ENCODE measurements around the gene WBP1.
"Not testable (repeated sequence)": the region's sequence is repeated elsewhere in the genome, so short reads cannot be mapped to it uniquely, and the experiment has no call there.

Gene WBP1

GRCh38 chr2:74458132-74458937 is at the start of gene WBP1:
WBP1 (plus strand) TSS chr2:74458438; CDS start chr2:74458603, 165 bp downstream.
- DNase-seq (ENCODE audit: low spot score), result peak; percentile 100

DNA sequence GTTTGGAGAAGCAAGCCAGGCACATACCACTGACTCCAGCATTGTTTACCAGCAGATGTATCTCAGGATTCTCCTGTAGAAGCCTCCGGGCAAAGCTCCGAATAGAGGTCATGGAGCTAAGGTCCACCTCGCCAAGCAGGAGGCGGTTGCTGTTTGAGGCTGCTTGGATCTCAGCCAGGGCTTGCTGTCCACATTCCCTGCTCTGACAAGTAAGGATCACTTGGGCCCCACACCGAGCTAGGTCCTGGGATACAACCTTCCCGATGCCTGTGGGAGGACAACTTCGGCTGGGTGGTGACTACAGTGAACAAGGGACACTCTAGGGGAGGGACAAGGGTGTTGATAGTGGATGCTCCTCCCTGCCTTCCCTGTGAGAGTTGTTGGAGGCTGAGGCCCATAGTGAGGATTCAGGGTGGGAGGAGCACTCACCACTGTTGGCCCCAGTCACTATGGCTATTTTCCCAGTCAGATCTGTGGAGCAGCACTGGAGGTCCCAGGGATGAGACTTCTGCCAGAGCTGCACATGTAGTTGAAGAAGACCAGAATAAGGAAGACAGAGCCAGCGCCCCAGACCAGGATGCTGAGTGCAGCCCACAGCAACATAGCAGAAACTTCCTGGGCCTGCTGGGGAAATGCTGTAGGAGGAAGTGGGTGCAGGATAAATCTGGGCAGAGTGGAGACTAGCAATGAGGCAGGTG is 45.1 kb upstream of the WBP1 start:
- no peak for DNase-seq (ENCODE audit: low spot score)

DNA sequence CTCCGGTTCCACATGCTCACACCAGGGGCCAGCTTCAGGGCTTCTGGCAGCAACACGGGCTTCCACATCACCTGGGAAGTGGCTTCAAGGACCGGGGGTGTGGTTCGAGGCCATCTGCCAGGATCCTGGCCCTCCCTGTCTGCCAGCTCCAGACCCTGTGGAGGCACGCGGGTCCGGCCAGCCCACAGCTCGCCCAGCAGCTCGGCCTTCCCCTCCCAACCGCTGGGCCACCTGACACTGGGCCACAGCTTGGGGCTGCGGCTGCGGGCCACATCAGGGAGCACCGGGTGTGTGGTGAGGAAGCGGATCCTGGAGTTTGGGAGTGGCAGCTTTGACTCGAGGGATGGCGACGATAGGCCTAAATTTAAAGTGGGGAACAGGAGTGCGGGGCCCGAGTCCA is 43.8 kb upstream of the WBP1 start:
- no peak for DNase-seq (ENCODE audit: low spot score)

DNA sequence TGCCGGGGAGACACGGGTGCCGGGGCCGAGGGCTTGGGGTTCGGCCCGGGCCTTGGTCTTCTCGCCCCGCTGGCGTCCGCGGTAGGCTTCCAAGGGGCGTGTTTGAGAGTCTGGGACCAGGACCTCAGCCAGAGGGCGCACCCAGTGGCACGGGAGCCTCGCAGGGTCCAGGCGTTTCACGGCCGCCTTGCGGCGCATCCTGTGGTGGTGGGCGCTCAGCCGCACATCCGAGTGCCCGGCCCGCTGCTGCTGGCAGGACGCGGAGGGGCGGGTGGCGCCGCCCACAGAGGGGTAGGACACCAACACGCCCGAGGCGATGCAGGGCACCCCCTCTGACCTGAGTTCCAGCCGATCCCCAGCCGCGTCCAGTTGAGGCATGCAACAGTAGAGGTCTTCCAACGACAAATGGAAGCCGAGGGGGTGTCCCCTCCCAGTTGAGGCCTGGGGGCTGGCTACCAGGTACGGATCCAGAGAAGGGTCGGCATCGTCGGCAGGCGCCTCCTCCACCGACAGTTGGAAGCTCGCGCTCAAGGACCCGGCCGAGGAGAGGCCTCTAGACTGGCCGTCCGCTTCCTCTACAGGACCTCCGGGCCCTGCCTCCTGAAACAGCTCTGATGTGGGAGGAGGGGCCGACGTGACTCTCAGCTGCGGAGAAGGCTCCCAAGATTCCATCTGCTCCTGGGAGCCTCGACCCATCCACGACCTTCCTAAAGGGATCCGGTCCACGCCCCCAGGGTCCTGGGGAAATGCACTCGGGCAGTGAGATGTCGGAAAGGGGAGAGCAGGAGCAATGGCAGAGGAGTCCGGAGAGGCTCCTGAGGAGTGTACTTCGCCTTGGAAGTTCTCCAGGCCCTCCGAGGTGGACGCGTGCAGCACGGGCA is 43.1 kb upstream of the WBP1 start:
- DNase-seq (ENCODE audit: low spot score), result peak; percentile 65

DNA sequence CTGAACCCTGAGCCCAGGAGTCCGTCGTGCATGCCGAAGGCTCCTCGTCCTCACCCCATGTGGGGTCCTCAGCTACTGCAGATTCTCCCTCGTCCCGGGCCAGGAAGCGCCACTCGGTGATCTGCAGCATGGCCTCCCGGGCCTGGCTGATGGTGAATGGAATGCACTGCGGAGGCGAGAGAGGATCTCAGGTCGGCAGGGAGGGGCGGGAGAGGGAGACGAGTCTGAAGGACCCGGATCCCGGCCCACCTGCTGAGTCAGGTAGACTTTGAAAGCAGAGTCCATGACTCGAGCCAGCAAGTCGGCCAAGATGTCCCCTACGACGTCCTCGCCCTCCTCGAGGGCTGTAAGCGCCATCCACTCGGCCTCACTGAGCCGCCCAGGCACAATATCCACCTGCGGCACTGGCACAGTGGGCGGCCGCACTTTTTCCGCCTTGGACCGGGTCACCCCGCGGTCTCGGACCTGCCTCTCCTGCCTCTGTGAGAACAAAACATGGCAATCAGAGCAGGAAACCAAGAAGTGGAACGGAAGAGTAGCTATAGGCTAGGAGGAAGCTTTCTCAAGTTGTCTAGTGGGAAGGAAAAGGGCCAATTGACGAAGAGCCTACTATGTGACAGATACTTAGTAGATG is 42.4 kb upstream of the WBP1 start:
- DNase-seq (ENCODE audit: low spot score), result peak; percentile 29

GRCh38 chr2:74416778-74417177 is 41.5 kb upstream of the WBP1 start:
- no peak for DNase-seq (ENCODE audit: low spot score)

DNA sequence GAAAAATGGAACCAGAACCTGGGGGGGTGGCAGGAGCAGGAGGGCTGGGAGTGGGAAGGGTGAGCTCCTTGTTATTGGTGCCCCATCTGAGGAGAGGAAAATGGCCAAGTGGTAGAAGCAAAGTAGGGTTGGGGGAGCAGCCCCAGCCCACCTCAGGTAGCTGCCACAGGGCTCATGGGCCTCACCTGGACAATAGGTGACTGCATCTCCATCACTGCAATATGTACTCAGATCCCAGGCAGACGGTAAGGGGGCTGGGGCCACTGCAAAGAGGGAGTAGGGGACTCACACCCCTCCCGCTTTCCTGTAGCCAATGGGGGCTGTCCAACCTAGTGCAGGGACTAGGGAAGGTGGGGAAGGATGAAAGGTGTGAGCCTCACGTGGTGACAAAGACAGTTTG is 41.0 kb upstream of the WBP1 start:
- DNase-seq (ENCODE audit: low spot score), result no peak

GRCh38 chr2:74417763-74418162 is 40.5 kb upstream of the WBP1 start:
- no peak for DNase-seq (ENCODE audit: low spot score)

GRCh38 chr2:74418312-74418711 is 39.9 kb upstream of the WBP1 start:
- no peak for DNase-seq (ENCODE audit: low spot score)

GRCh38 chr2:74419345-74419744 is 38.9 kb upstream of the WBP1 start:
- DNase-seq (ENCODE audit: low spot score), result no peak

- no peak for DNase-seq (ENCODE audit: low spot score)
Measured at GRCh38 chr2:74420006-74420405, 38.2 kb upstream of the WBP1 start.

GRCh38 chr2:74420443-74421103 is 37.7 kb upstream of the WBP1 start:
- DNase-seq (ENCODE audit: low spot score), result not testable (repeated sequence)

DNA sequence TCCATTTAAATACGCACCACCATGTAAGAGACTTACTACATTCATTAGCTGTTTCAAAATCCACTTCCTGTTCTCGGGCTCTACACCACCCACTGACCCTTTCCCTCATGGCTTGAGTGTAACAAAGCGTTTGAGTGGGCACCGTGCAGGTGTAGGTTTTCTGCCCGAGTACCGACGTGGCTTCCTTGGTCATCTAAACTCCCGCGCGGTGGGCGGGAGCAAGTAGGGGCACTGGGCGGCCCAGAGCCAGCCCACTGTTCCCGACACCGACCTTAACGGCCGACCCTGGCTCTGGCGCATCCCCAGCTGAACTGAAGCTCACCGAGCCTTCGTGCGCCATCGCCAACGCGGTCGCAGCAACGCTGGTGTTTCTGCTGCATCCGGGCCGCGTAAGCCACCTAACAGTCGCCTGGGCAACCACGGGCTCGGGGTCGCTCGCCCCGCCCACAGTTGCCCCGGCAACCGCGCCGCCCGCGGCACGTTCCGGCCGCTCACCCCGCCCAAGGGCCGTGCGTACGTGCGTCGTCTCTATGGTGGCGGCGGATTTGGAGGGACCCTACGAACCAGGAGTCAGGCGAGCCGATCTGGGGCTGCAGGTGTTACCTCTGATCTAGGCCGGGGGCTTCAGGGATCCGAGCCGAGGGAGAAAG is 36.9 kb upstream of the WBP1 start, which contains the start of the genes C2orf81 and WDR54:
TSS of gene C2orf81 (minus strand) at position 399 of the 650 bp plus-strand sequence. CDS start at position 340, 59 bp downstream.
TSS of gene WDR54 (plus strand) at position 510 of the 650 bp plus-strand sequence. CDS start 424 bp downstream, outside the sequence.
- peak; percentile 93 for DNase-seq (ENCODE audit: low spot score)

- DNase-seq (ENCODE audit: low spot score), result no peak
Measured at GRCh38 chr2:74423231-74424095, 34.8 kb upstream of the WBP1 start.

DNA sequence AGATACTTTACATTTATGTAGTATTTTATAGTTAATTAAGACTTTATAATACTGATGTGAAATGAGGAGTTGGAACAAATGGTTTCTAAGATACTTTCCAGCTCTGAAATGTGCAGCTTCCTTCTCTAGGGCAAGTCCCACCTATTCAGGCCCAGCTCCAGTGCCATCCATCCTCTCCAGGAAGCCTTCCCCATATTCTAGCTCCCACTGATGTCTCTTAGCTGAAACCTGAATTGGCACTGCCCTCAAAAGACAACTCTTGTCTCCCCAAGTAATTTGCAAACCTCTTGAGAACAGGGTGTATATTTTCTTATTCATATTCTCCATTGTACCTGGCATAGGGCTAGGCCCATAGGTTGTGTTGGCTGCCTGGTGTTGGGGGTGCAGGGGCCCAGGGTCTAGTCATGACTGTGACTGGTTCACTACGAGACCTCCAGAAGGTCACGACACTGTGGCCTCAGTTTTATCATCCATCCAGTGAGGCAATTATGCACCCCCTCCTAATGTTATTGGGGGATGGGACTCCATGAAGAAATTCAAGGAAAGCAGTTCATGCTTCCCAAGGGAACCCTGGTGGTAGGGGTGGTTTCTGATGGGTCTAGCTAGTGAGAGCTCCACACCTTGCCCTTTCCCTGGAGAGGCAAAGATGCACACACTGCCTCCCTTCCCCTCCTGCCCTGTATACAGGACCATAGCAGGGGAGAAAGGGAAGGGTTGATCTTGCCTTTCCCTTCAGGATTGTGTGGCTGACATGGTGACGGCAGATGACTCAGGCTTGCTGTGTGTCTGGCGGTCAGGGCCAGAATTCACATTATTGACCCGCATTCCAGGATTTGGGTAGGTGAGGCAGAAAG is 33.9 kb upstream of the WBP1 start:
- peak; percentile 35 for DNase-seq (ENCODE audit: low spot score)

DNA sequence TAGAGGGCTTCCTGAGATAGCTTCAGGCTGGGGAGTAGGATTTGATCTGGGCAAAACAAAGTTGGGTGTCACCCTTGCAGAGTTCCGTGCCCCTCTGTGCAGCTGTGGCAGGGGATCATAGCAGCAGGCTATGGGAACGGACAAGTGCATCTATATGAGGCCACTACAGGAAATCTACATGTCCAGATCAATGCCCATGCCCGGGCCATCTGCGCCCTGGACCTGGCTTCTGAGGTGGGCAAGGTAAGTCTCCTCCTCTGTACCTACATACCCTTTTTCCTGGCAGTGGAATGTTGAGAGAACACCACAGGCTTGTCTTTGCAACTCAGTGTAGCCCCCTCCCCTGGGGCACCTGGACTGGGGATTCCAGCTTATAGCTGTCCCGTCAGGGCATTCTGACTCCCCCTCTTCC is 33.2 kb upstream of the WBP1 start:
- no peak for DNase-seq (ENCODE audit: low spot score)

GRCh38 chr2:74425523-74425922 is 32.7 kb upstream of the WBP1 start:
- no peak for DNase-seq (ENCODE audit: low spot score)

DNA sequence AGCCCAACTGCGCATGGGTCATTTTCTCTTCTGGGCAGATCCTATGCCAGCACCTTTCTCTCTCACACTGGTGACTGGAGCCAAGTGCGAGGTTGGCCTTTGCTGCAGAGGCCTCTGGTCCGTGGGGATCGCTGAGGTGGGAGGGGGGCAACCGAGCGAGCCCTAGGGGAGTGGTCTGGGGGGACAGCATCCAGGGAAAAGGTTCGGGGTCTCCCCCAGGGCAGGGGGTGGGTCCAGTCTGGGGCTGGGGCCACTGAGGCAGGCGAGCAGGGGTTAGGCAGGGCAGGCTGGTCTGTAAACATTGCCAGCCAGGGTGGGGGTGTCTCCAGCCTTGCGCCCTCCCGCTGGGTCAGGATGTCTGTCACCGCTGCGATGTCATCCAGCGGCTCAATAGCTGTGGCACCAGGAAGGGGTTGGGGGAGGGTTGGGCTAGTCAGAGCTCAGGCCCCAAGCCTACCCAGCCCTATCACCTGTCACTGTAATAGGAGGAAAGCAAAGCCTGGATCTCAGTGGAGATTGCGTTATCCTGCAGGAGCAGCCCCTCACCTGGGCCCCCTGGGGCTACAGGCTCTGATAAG is 32.0 kb upstream of the WBP1 start:
- DNase-seq (ENCODE audit: low spot score), result no peak
